Coronary artery (tissue), 2 donors: ENCODE data around the gene SMG6.

Experiments used
- DNase-seq: peaks from one replicate; pipeline ENCODE4 v3.0.0-alpha.2; 2017; ENCODE audit warnings: low spot score
- H3K27ac ChIP-seq, 2 donors: fragments of 200-600 bp; sonication (generic); one replicate each; pipeline ENCODE4 v1.5.1; 2016 to 2019
- H3K4me3 ChIP-seq: fragments of 200-600 bp; sonication (generic); 2 replicates; pipeline ENCODE4 v1.5.1; 2016; ENCODE audit warnings: mild to moderate bottlenecking, moderate library complexity
- TF ChIP-seq, protein P1 (sequence below): fragments of 200-600 bp; sonication (generic); IDR thresholded peaks from one replicate; pipeline ENCODE4 v1.5.1; 2019; ENCODE audit warnings: antibody characterized with exemption

SMG6 gene

DNA sequence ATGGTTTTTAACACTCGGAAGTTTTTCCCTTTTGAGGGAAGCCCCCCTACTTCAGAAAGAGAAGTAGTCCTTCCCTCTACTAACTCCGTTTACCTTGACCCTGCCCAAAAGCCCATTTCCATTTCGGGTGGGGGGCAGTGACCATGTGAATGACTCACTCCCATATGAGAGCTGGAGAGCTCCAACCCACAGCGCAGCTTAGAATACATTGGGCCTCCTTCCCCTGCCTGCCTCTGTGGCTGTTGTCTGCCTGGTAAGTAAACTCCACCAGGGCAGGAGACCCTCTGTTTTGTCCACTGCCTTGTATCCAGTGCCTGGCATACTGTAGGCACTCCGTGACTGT lies 34.7 kb upstream of the SMG6 start:
- H3K27ac ChIP-seq, result peak overlapping the region; percentile 77 to 87
- no peak for DNase-seq

DNA sequence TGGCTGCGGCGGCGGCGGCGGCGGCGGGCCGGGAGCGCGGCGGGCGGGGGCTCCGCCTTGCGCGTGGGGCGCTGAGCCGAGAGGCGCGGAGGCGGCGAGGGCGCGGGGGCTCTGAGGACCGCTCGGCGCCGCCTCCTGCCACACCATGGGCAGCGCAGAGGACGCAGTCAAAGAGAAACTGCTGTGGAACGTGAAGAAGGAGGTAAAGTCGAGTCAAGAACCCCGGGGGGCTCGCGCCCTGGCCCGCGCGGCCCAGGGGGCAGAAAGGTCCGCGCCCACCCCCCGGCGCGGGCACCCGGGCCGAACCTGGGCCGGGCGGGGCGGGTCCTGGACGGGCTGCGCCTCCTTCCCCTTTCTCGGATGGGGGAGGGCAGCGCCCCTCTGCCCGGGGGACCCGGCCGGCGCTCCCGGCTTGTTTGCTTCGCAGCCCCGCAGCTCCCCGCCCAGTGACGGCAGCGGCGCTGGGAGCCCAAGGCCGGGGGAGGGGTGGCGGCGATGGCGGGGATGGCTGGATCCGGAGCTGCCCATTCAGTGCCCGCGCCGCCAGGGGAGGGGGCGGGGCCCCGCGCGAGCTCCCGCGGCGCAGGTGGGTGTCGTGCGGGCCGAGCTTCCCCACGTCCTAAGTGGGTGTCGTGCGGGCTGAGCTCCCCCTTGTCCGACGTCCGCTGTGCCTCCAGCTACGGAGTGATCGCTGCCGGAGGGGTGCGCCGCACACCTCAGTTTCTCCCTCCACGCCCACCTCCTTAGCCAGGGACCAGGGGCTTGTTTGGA lies 34.1 kb upstream of the SMG6 start:
- peak; percentile 78 for DNase-seq
- H3K27ac ChIP-seq, result peak overlapping the region; percentile 77 to 87
- TF ChIP-seq, protein P1, sequence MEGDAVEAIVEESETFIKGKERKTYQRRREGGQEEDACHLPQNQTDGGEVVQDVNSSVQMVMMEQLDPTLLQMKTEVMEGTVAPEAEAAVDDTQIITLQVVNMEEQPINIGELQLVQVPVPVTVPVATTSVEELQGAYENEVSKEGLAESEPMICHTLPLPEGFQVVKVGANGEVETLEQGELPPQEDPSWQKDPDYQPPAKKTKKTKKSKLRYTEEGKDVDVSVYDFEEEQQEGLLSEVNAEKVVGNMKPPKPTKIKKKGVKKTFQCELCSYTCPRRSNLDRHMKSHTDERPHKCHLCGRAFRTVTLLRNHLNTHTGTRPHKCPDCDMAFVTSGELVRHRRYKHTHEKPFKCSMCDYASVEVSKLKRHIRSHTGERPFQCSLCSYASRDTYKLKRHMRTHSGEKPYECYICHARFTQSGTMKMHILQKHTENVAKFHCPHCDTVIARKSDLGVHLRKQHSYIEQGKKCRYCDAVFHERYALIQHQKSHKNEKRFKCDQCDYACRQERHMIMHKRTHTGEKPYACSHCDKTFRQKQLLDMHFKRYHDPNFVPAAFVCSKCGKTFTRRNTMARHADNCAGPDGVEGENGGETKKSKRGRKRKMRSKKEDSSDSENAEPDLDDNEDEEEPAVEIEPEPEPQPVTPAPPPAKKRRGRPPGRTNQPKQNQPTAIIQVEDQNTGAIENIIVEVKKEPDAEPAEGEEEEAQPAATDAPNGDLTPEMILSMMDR, result no peak
- peak overlapping the region; percentile 96 for H3K4me3 ChIP-seq

More for the DNA sequence above, 34.7 kb upstream of the SMG6 start:
- peak overlapping the region; percentile 96 for H3K4me3 ChIP-seq
- TF ChIP-seq, protein P1, result no peak

DNA sequence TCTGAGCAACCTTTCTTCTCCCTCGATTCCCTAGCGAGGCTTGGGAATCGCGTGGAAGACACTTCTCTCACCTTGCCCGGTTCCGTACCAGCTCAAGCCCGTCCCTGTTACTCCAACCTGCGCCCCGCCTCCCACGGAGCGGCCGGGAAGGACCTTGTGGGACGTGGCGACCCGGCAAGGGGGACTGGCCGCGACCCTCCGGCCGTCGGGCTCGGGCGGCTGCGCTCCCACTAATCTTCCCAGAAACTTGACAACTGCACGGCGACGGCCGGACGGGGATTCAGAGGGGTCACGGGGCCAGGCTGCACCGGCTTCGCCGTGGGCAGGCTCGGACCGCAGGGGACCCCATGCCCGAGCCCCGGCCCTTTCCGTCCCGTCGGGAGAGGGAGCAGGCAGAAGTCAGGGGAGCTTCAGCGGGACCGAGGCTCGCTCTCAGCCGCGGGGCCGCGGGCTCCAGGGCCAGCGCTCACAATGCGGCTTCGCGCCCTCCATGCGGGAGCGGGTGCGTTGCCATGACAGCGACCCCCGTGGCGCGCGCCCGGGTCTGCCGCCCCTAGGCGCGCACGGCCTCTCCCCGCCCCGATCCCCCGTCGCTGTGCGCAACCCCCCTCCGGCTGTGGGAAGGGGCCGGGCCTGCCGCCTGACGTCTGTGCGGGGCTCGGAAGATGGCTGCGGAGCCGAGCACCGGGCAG lies 33.4 kb upstream of the SMG6 start, which contains the start of gene SGSM2:
Gene SGSM2 (plus strand): TSS at position 650 of the 692 bp plus-strand sequence. CDS start 188 bp downstream, outside the sequence.
- H3K27ac ChIP-seq, result peak within 1 kb of the TSS; percentile 77 to 87
- DNase-seq, result peak; percentile 79
- TF ChIP-seq, protein P1, result no peak
- peak within 1 kb of the TSS; percentile 96 for H3K4me3 ChIP-seq

DNA sequence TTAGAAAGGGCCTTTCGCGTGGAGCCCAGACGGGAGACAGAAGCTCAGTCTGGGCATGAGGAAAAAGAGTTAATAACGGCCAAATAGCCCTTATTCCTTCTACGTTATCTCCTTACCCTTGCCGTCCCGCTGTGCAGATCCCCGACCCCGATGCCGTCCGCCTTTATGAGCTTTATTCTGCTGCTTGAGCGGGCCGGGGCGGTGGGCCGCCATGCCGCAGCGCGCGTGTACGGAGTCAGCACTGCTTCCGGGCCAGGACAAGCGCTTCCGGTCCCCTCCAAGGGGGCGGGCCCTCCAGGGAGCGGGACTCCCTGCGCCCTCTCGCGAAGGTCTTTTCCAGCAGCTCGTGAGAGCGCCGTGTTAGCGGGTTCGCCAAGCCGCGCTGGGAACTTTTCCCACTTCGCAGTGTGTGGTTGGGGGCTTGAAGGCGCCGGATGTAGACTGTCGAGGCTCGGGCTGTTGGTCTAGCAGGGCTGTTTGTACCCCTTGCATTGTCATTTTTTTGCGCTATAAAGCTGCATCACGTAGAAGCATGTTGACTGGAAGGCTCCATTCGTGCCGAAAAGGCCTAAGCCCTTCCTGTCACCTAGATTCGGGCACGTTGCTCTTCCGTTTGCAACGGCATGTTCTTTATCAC lies 32.7 kb upstream of the SMG6 start, which contains the start of gene TSR1:
Gene TSR1 (minus strand): TSS at position 243 of the 637 bp plus-strand sequence. CDS start 30 bp downstream, at position 213.
- TF ChIP-seq, protein P1, result peak; percentile 15
- Histone ChIP-seq H3K4me3 (peak within 1 kb of the TSS; percentile 96), H3K27ac (peak within 1 kb of the TSS; percentile 58 to 87)
- DNase-seq, result peak; percentile 90

DNA sequence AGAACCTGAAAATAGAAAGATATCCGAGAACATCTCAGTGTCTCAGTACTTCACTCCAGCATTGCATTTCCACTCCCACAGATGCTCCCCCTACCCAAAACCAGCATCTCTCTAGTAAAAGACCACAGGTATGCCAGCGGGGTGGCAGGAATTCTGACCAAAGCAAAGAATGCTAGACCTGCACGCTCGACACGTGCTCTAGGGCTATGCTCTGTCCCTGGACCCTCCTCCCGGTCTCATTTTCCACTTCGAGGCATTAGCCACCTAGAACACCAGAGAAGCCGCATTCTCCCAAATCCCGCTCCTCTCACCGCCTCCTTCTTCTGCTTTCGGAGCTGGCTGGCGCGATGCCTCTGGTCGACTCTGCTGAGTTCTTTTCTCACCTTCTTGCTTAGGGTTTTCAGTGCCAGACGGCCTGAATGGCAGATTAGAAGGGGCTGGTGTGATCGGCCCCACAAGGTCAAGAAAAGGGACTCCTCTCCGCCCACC lies 32.2 kb upstream of the SMG6 start:
- Histone ChIP-seq H3K4me3 (peak overlapping the region; percentile 96), H3K27ac (peak overlapping the region; percentile 58 to 87)
- no peak for DNase-seq
- TF ChIP-seq, protein P1, result no peak

DNA sequence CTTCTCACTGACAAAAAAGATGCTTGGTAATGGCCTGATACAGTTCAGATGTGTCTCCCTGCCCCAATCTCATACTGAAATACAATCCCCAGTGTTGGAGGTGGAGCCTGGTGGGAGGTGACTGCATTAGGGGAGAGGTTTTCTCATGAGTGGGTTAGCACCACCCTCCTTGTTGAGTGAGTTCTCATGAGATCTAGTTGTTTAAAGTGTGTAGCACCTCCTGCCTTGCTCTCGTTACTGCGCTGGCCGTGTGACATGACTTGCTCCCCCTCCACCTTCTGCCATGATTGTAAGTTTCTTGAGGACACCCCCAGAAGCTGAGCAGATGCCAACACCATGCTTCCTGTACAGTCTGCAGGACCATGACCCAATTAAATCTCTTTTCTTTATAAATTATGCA lies 27.7 kb upstream of the SMG6 start:
- no peak overlapping the region for H3K27ac ChIP-seq
- no peak for DNase-seq
- TF ChIP-seq, protein P1, result no peak
- H3K4me3 ChIP-seq, result no peak overlapping the region
